GM21528 (cell line): ENCODE measurements around the gene HPS5.
A peak's percentile ranks its signal among the peaks of the same experiment; 100 is the strongest.

Experiments used
- ATAC-seq: cut with Tn5 transposase; IDR thresholded peaks from one replicate; pipeline ENCODE4 v1.9.1; 2021; ENCODE audit warnings: mild to moderate bottlenecking, moderate library complexity; ENCODE audit not compliant: unreplicated experiment, low FRiP score

Gene HPS5

GRCh38 chr11:18320617-18321016 lies 1.3 kb downstream of the HPS5 start:
- ATAC-seq, result no peak

- ATAC-seq, result no peak
Observed at GRCh38 chr11:18319914-18320313, 2.0 kb downstream of the HPS5 start.

- no peak for ATAC-seq
Observed at GRCh38 chr11:18317551-18317950, 4.4 kb downstream of the HPS5 start.

GRCh38 chr11:18315893-18316292 lies 6.0 kb downstream of the HPS5 start:
- no peak for ATAC-seq

- ATAC-seq, result no peak
Observed at GRCh38 chr11:18314784-18315523, 7.0 kb downstream of the HPS5 start.

GRCh38 chr11:18313965-18314763 lies 7.8 kb downstream of the HPS5 start:
- no peak for ATAC-seq

GRCh38 chr11:18312663-18313420 lies 9.1 kb downstream of the HPS5 start:
- no peak for ATAC-seq

- ATAC-seq, result no peak
Observed at GRCh38 chr11:18312012-18312411, 9.9 kb downstream of the HPS5 start.

- ATAC-seq, result no peak
Observed at GRCh38 chr11:18310800-18311340, 11.1 kb downstream of the HPS5 start.

GRCh38 chr11:18309691-18310090 lies 12.2 kb downstream of the HPS5 start:
- no peak for ATAC-seq

GRCh38 chr11:18308242-18308641 lies 13.7 kb downstream of the HPS5 start:
- ATAC-seq, result no peak

- no peak for ATAC-seq
Observed at GRCh38 chr11:18307461-18308139, 14.3 kb downstream of the HPS5 start.

GRCh38 chr11:18304745-18305144 lies 17.2 kb downstream of the HPS5 start:
- no peak for ATAC-seq

- ATAC-seq, result no peak
Observed at GRCh38 chr11:18299721-18300120, 22.2 kb downstream of the HPS5 start.

GRCh38 chr11:18295316-18295715 lies 26.6 kb downstream of the HPS5 start:
- ATAC-seq, result no peak

- no peak for ATAC-seq
Observed at GRCh38 chr11:18294862-18295261, 27.1 kb downstream of the HPS5 start.

- ATAC-seq, result no peak
Observed at GRCh38 chr11:18288911-18289310, 33.0 kb downstream of the HPS5 start.

GRCh38 chr11:18285841-18286240 lies 36.1 kb downstream of the HPS5 start:
- ATAC-seq, result no peak

GRCh38 chr11:18282626-18283025 lies 39.3 kb downstream of the HPS5 start:
- no peak for ATAC-seq

- ATAC-seq, result peak; percentile 81
Observed at GRCh38 chr11:18280438-18281045, 41.4 kb downstream of the HPS5 start.
